Glutamatergic neuron (in vitro differentiated cells): ENCODE results near the gene PFAS. TPM values are rescaled to one million over a fixed set of nuclear protein-coding genes. Genes with fewer than 3 reads are reported as not detected.
A peak's percentile ranks its signal among the peaks of the same experiment; 100 is the strongest.

Experiments
- DNase-seq: peaks from one replicate; pipeline ENCODE4 v3.0.0; 2022
- H3K27ac Mint-ChIP-seq: one replicate; pipeline ENCODE4 v1.8.0; 2020; ENCODE audit warnings: mild to moderate bottlenecking, mixed read lengths, inconsistent platforms; ENCODE audit not compliant: unreplicated experiment
- H3K27me3 Mint-ChIP-seq: one replicate; pipeline ENCODE4 v1.8.0; 2020; ENCODE audit warnings: mild to moderate bottlenecking, moderate library complexity, mixed read lengths, inconsistent platforms; ENCODE audit not compliant: unreplicated experiment
- H3K36me3 Mint-ChIP-seq: one replicate; pipeline ENCODE4 v1.8.0; 2020; ENCODE audit warnings: mild to moderate bottlenecking, mixed read lengths, inconsistent platforms; ENCODE audit not compliant: unreplicated experiment
- H3K4me1 Mint-ChIP-seq: one replicate; pipeline ENCODE4 v1.8.0; 2020; ENCODE audit warnings: mild to moderate bottlenecking, low read depth, mixed read lengths, inconsistent platforms; ENCODE audit not compliant: unreplicated experiment
- H3K4me3 Mint-ChIP-seq: one replicate; pipeline ENCODE4 v1.8.0; 2020; ENCODE audit warnings: mild to moderate bottlenecking, mixed read lengths, inconsistent platforms; ENCODE audit not compliant: unreplicated experiment
- H3K9me3 Mint-ChIP-seq: one replicate; pipeline ENCODE4 v1.8.0; 2020; ENCODE audit warnings: mild to moderate bottlenecking, moderate library complexity, mixed read lengths, inconsistent platforms; ENCODE audit not compliant: unreplicated experiment
- CTCF ChIP-seq: fragments of 200-600 bp; sonication (generic); IDR thresholded peaks from one replicate; pipeline ENCODE4 v1.5.0; 2021; ENCODE audit not compliant: partially characterized antibody, unreplicated experiment
- total RNA-seq: library from RNA; stranded (reverse); fragmentation: NEBNext Ultra II Directional; extraction: Animal tissue kit (Norgen Biotek cat#: 25700); gene quantifications from one replicate; pipeline ENCODE4 v1.2.1, GENCODE V29; 2021; ENCODE audit not compliant: unreplicated experiment

PFAS gene
- total RNA-seq, 1 donor from 2014 or later: 74.6 TPM

DNA sequence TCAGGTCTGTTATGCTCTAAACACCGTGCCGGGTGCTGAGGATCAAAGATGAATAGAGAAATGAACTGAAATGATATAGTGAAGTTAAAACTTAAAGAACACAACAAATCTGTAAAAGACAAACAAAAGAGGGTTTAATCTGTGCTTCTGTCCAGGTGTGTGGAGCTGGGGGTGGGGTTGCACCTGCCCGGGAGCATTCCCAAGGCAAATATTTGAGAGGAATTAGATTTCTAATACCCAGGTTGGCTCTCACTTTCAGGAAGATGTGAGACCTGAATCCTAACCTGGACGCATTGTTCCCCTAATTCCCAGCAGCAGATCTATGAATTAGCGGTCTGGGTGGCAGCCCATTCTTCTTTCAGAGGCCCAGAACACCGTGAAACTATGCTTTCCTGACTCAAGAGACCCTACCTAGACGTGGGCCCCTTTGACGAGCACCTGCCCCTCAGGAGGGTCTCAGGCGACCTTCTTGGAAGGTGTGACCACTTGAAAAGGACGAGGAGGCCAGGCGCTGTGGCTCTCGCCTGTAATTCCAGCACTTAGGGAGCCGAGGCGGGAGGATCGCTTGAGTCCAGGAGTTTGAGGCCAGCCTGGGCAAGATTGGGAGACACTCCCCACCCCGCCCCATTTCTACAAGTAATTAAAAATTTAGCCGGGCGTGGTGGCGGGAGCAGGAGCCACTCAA lies 38.7 kb downstream of the PFAS start:
- Mint-ChIP-seq H3K4me3 (peak overlapping the region; percentile 95), H3K27ac (peak overlapping the region; percentile 96), H3K36me3 (no peaks in the 10 kb centered on the region), H3K27me3 (no peaks in the 10 kb centered on the region), H3K9me3 (peaks cover 6% of the 10 kb centered on the region), H3K4me1 (peaks cover 6% of the 10 kb centered on the region)
- no peak for TF ChIP-seq CTCF
- DNase-seq: no peak

DNA sequence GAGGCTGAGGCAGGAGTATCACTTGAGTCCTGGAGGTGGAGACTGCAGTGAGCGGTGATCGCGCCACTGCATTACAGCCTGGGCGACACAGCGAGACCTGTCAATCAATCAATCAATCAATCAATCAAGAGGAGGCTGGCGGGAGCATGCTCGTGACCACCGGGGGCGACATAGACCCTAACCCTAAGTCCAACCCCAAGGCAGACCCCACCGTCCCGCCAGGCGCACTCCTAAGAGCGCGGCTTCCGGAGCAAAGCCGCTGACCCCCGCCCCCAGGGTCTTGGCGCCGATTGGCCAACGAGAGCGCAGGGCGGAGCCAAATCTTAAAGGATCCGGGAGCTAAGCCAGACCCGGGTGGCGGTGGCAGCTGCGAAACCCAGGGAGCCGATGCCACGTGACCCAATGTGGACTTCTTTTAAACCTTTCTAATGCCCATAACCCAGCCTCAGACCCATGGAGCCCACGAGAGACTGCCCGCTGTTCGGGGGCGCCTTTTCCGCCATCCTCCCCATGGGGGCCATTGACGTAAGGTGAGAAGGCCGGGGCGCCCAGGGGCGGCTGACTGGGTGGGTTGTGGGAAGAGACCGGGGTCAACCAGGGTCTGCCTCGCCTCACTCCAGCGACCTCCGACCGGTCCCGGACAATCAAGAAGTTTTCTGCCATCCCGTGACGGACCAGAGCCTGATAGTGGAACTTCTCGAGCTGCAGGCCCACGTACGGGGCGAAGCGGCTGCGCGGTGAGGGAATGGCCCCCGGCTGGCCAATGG lies 39.4 kb downstream of the PFAS start, which contains the start of gene RANGRF:
Gene RANGRF, plus strand, starts transcription at position 335 of the 767 bp plus-strand sequence. Its CDS starts 119 bp downstream, at position 454.
- TF ChIP-seq CTCF: no peak
- DNase-seq: peak; percentile 93
- H3K4me3 Mint-ChIP-seq: peak within 1 kb of the TSS; percentile 95
- no peaks in the 10 kb centered on the region for H3K36me3 Mint-ChIP-seq
- no peaks in the 10 kb centered on the region for H3K27me3 Mint-ChIP-seq
- peak within 1 kb of the TSS; percentile 96 for H3K27ac Mint-ChIP-seq
- peaks cover 9% of the 10 kb centered on the region for H3K4me1 Mint-ChIP-seq
- H3K9me3 Mint-ChIP-seq: peaks cover 6% of the 10 kb centered on the region

GRCh38 chr17:8289103-8289397 lies 40.0 kb downstream of the PFAS start:
- H3K4me1 Mint-ChIP-seq: peaks cover 9% of the 10 kb centered on the region
- no peaks in the 10 kb centered on the region for H3K36me3 Mint-ChIP-seq
- H3K27me3 Mint-ChIP-seq: no peaks in the 10 kb centered on the region
- no peak for TF ChIP-seq CTCF
- H3K4me3 Mint-ChIP-seq: peak overlapping the region; percentile 95
- H3K27ac Mint-ChIP-seq: no peak overlapping the region
- H3K9me3 Mint-ChIP-seq: peaks cover 6% of the 10 kb centered on the region
- DNase-seq: peak; percentile 85

GRCh38 chr17:8290043-8290442 lies 41.0 kb downstream of the PFAS start:
- peaks cover 3% of the 10 kb centered on the region for H3K27me3 Mint-ChIP-seq
- H3K9me3 Mint-ChIP-seq: peaks cover 12% of the 10 kb centered on the region
- H3K27ac Mint-ChIP-seq: peak overlapping the region; percentile 53
- no peaks in the 10 kb centered on the region for H3K36me3 Mint-ChIP-seq
- no peak for TF ChIP-seq CTCF
- peaks cover 15% of the 10 kb centered on the region for H3K4me1 Mint-ChIP-seq
- H3K4me3 Mint-ChIP-seq: peak overlapping the region; percentile 95
- no peak for DNase-seq
